ENCODE data around the gene TOMM70. TPM values are rescaled to one million over a fixed set of nuclear protein-coding genes. Genes with fewer than 3 reads are reported as not detected.

Gene TOMM70
- total and polyA plus RNA-seq, 2 of the 4 experiments (the other 2 are of a cell fraction): 24.6 to 35.1 TPM

DNA sequence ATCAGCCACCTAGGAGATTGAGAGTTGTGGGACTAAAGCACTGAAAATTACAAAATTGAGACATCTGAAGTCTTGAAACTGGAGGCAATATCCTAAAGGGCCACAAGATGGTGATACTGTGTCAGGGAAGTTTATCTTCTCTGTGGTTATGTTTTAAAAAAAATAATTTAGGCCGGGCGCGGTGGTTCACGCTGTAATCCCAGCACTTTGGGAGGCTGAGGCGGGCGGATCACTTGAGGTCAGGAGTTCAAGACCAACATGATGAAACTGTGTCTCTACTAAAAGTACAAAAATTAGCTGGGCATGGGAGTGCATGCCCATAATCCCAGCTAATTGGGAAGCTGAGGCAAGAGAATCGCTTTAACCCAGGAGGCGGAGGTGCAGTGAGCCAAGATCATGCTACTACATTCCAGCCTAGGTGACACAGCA, 84.2 kb downstream of the TOMM70 start:
- dilution Hi-C loops (cut with HindIII; ENCODE audit: low sequenced_read_pairs, unreplicated experiment): no loop called here
- no peaks in the 10 kb centered on the region for H3K9me1 ChIP-seq (ENCODE audit: insufficient read depth, low read length)
- H3K18ac ChIP-seq (ENCODE audit: low read depth, low read length): no peak overlapping the region
- H3K4ac ChIP-seq (ENCODE audit: low read depth, low read length): no peak overlapping the region
- H3K56ac ChIP-seq (ENCODE audit: extremely low read depth, insufficient read depth, low read length): no peak overlapping the region
- H3K23ac ChIP-seq (ENCODE audit: low read depth, low read length): no peak overlapping the region
- peaks cover 0 to 4% of the 10 kb centered on the region in 2 experiments; a peak in 2 of 4 replicates for H3K79me1 ChIP-seq (ENCODE audit: low read depth in 1 of 2, low read length in 2 of 2)
- peak overlapping the region; percentile 41; the same call in 1 of the 2 replicates for H3K4me2 ChIP-seq (ENCODE audit: low read depth, low read length)
- H2AK5ac ChIP-seq (ENCODE audit: low read depth, low read length): no peak overlapping the region
- H3K27ac ChIP-seq (ENCODE audit: insufficient read depth, low read length): peak overlapping the region; percentile 45; the same call in 1 of the 2 replicates
- no peak overlapping the region for H2BK20ac ChIP-seq (ENCODE audit: low read depth, low read length)
- no peaks in the 10 kb centered on the region for H3K27me3 ChIP-seq (ENCODE audit: control insufficient read depth, insufficient read depth, low read length)
- H3K14ac ChIP-seq (replicated peaks; ENCODE audit: low read depth, low read length): no peak overlapping the region
- in situ Hi-C loops (cut with MboI; ENCODE audit: low sequenced_read_pairs): loop anchor here (10.0 kb wide), 1 partner anchor 278 kb away; no protein-coding TSS in a partner anchor
- DNase-seq (peak; percentile 68), ATAC-seq (ENCODE audit: low read depth) (peak; percentile 94)
- 11% methylated on average over 5 of the region's 8 CpGs; no CpG with 5 or more reads in 1 of the 2 experiments for WGBS, 2 experiments (ENCODE audit: extremely low coverage in 2 of 2, insufficient read length in 1 of 2)
- H2AFZ ChIP-seq (replicated peaks; ENCODE audit: low read length, poor library complexity): no peak overlapping the region
- H2AK9ac ChIP-seq (replicated peaks; ENCODE audit: low read depth, low read length, poor library complexity): no peak overlapping the region
- TF ChIP-seq POLR2A (IDR thresholded peaks at IDR 0.05; ENCODE audit: low read depth, low read length): no peak
- TF ChIP-seq, protein P1, sequence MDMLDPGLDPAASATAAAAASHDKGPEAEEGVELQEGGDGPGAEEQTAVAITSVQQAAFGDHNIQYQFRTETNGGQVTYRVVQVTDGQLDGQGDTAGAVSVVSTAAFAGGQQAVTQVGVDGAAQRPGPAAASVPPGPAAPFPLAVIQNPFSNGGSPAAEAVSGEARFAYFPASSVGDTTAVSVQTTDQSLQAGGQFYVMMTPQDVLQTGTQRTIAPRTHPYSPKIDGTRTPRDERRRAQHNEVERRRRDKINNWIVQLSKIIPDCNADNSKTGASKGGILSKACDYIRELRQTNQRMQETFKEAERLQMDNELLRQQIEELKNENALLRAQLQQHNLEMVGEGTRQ (IDR thresholded peaks at IDR 0.05; ENCODE audit: low read depth, low read length): no peak
- peak; percentile 70 for TF ChIP-seq CTCF (conservative IDR thresholded peaks at IDR 0.05; ENCODE audit: low read depth, low read length)
- TF ChIP-seq SMC3 (IDR thresholded peaks at IDR 0.05; ENCODE audit: low read depth, low read length): peak; percentile 61
- TF ChIP-seq NFE2L2 (IDR thresholded peaks at IDR 0.05; ENCODE audit: low read depth, low read length): no peak
- no peak for TF ChIP-seq RCOR1 (IDR thresholded peaks at IDR 0.05; ENCODE audit: insufficient replicate concordance, low read length)
- no peak for TF ChIP-seq FOS (IDR thresholded peaks at IDR 0.05; ENCODE audit: low read depth, low read length)
- no peak for TF ChIP-seq CEBPB (IDR thresholded peaks at IDR 0.05; ENCODE audit: low read depth, low read length)
- TF ChIP-seq ELK1 (IDR thresholded peaks at IDR 0.05; ENCODE audit: borderline replicate concordance, low read depth, low read length): no peak
- peak; percentile 74 for TF ChIP-seq RAD21 (IDR thresholded peaks at IDR 0.05; ENCODE audit: low read length)
- H4K91ac ChIP-seq (ENCODE audit: insufficient read depth, low read depth, low read length): no peak overlapping the region
- H2BK5ac ChIP-seq (ENCODE audit: low read depth, low read length, poor library complexity, severe bottlenecking): no peak overlapping the region
- no peaks in the 10 kb centered on the region for H4K20me1 ChIP-seq (ENCODE audit: insufficient read depth, low read length)
- H3K4me1 ChIP-seq (ENCODE audit: control insufficient read depth, insufficient read depth, low read length): 0 out of 2 replicates have a peak, but pooled peaks cover 2% of the 10 kb centered on the region
- H2BK120ac ChIP-seq (ENCODE audit: low read depth, low read length): no peak overlapping the region
- intact Hi-C loops (cut with micrococcal nuclease): loop anchor here (1.0 to 10.0 kb wide), 3 partner anchors 274 to 878 kb away; no protein-coding TSS in a partner anchor
- no peak overlapping the region for H3K4me3 ChIP-seq (ENCODE audit: insufficient read depth, low read depth, low read length)
- no peak overlapping the region for H4K5ac ChIP-seq (ENCODE audit: low read depth, low read length)
- no TSS peak for BruUV-seq (replicated peaks)
- ChIA-PET POLR2A (ENCODE audit: unreplicated experiment) (no interaction called here), CTCF (interaction anchor here (0.6 kb wide), 2 partner anchors 1081 to 1632 kb away, joined by 3 read pairs; no protein-coding TSS in a partner anchor)
- H3K9me3 ChIP-seq (ENCODE audit: control insufficient read depth, insufficient read depth, low read length): no peaks in the 10 kb centered on the region
- peaks cover 15% of the 10 kb centered on the region for H3K36me3 ChIP-seq (ENCODE audit: control insufficient read depth, insufficient read depth, low read length)
- 0 out of 4 replicates have a peak overlapping the region, but pooled peaks of 1 of the 2 experiments have one; percentile 11 for H4K8ac ChIP-seq (ENCODE audit: low read depth in 2 of 2, low read length in 2 of 2)
- H3K9ac ChIP-seq (ENCODE audit: low read depth, low read length): no peak overlapping the region
- no peak overlapping the region for H2BK15ac ChIP-seq (ENCODE audit: low read depth, low read length)

Data from IMR-90 (cell line).